Measurements from ENCODE around the gene KAZALD1.

KAZALD1 gene

GRCh38 chr10:101095550-101096213 is 33.9 kb downstream of the KAZALD1 start:
- peak; percentile 13 for DNase-seq

- DNase-seq: no peak
These were observed 34.6 kb downstream of the KAZALD1 start for GRCh38 chr10:101096378-101096777.

- DNase-seq: no peak
These were observed 36.1 kb downstream of the KAZALD1 start for GRCh38 chr10:101097881-101098280.

GRCh38 chr10:101099901-101100300 is 38.1 kb downstream of the KAZALD1 start:
- DNase-seq: no peak

- DNase-seq: no peak
These were observed 39.6 kb downstream of the KAZALD1 start for GRCh38 chr10:101101372-101101881.

GRCh38 chr10:101103430-101103829 is 41.6 kb downstream of the KAZALD1 start:
- DNase-seq: no peak

GRCh38 chr10:101106351-101106750 is 44.6 kb downstream of the KAZALD1 start:
- no peak for DNase-seq

- no peak for DNase-seq
These were observed 46.0 kb downstream of the KAZALD1 start for GRCh38 chr10:101107771-101108170.

GRCh38 chr10:101110856-101111523 is 49.2 kb downstream of the KAZALD1 start:
- no peak for DNase-seq

- DNase-seq: no peak
These were observed 49.8 kb downstream of the KAZALD1 start for GRCh38 chr10:101111547-101111946.

GRCh38 chr10:101112799-101113594 is 51.2 kb downstream of the KAZALD1 start:
- DNase-seq: no peak

GRCh38 chr10:101113890-101114403 is 52.2 kb downstream of the KAZALD1 start:
- no peak for DNase-seq

GRCh38 chr10:101114646-101115045 is 52.9 kb downstream of the KAZALD1 start:
- no peak for DNase-seq
